ENCODE data around the gene BICRAL.

- TF ChIP-seq CTCF (IDR thresholded peaks at IDR 0.05): no peak
- TF ChIP-seq POLR2A (IDR thresholded peaks at IDR 0.05): no peak
- no peak for TF ChIP-seq POLR2AphosphoS5 (IDR thresholded peaks at IDR 0.05)
Observed at GRCh38 chr6:42796171-42796570, 14.3 kb downstream of the BICRAL start.
